ENCODE results near the gene SNW1. TPM values are rescaled to one million over a fixed set of nuclear protein-coding genes. Genes with fewer than 3 reads are reported as not detected.
A peak's percentile ranks its signal among the peaks of the same experiment; 100 is the strongest.

The SNW1 gene
- total RNA-seq, 2 donors from 2014 or later = 45.6 to 46.3 TPM

DNA sequence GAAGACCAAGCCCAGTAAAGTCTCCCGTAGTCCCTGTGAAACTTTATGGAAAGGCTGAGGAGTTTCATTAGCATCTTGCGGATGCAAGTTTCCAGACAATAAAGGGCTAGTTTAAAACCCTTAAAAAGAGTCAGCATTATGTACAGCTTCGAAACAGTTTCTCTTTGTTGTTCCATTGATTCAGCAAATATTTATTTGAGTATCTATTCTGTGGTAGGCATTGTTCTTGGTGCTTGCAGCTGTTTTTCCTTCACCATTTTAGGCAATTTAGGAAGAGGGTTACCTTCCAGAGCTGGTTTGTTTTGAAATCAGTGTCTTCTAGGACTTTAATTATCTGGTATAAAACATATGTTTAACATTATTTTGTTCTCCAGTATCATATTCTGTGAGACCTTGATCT, 51.5 kb downstream of the SNW1 start:
- whole genome bisulfite sequencing = 69% methylated on average over 3 of the region's 3 CpGs
- Histone ChIP-seq H3K36me3 (peaks cover 0 to under 1% of the 10 kb centered on the region in 2 donors), H3K4me3 (peak overlapping the region in 1 of 2 donors; percentile 96)

DNA sequence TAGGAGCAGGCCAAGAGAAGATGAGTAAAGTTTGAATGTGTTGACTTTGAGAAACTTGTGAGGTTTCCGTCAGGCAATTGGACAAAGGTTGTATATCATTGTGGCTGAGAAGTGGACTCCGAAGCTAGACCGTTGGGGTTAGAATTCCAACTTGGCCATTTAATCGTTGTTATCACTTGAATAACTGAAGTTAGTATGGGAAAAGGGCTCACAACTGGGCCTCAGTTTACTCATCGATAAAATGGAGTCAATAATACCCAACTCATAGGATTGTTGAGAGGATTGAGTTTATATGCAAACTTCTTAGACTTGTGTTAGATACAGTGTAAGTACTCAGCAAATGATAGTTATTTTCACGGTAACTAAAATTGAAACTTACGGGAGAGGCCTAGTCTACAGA, 52.2 kb downstream of the SNW1 start:
- Histone ChIP-seq H3K36me3 (peaks cover 0 to 6% of the 10 kb centered on the region in 2 donors), H3K4me3 (peak overlapping the region; percentile 74 to 96), H3K4me1 (replicated peaks) (no peaks in the 10 kb centered on the region), H3K9me3 (no peaks in the 10 kb centered on the region), H3K27ac (peak overlapping the region in 1 of 2 donors; percentile 74), H3K27me3 (replicated peaks; ENCODE audit: insufficient read depth) (no peaks in the 10 kb centered on the region)
- intact Hi-C loops (cut with DNase I) = loop anchor here (2.0 to 10.0 kb wide), 3 partner anchors 52 to 394 kb away; partner anchors contain the start of genes AHSA1, SNW1 and VIPAS39
- DNase-seq (ENCODE audit: low spot score) = no peak
- TF ChIP-seq POLR2A (IDR thresholded peaks at IDR 0.05) (no peak), POLR2AphosphoS5 (IDR thresholded peaks at IDR 0.05) (no peak)
- TF ChIP-seq, protein P1, sequence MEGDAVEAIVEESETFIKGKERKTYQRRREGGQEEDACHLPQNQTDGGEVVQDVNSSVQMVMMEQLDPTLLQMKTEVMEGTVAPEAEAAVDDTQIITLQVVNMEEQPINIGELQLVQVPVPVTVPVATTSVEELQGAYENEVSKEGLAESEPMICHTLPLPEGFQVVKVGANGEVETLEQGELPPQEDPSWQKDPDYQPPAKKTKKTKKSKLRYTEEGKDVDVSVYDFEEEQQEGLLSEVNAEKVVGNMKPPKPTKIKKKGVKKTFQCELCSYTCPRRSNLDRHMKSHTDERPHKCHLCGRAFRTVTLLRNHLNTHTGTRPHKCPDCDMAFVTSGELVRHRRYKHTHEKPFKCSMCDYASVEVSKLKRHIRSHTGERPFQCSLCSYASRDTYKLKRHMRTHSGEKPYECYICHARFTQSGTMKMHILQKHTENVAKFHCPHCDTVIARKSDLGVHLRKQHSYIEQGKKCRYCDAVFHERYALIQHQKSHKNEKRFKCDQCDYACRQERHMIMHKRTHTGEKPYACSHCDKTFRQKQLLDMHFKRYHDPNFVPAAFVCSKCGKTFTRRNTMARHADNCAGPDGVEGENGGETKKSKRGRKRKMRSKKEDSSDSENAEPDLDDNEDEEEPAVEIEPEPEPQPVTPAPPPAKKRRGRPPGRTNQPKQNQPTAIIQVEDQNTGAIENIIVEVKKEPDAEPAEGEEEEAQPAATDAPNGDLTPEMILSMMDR (IDR thresholded peaks at IDR 0.05) = no peak
- WGBS = 13% methylated on average over 7 of the region's 7 CpGs

More for the DNA sequence above, 51.5 kb downstream of the SNW1 start:
- intact Hi-C loops (cut with DNase I) = loop anchor here (2.0 to 10.0 kb wide), 3 partner anchors 51 to 395 kb away; partner anchors contain the start of genes AHSA1, SNW1 and VIPAS39
- Histone ChIP-seq H3K27ac (no peak overlapping the region), H3K4me1 (replicated peaks) (no peaks in the 10 kb centered on the region), H3K9me3 (no peaks in the 10 kb centered on the region), H3K27me3 (replicated peaks; ENCODE audit: insufficient read depth) (no peaks in the 10 kb centered on the region)
- no peak for DNase-seq (ENCODE audit: low spot score)
- TF ChIP-seq, protein P1 (IDR thresholded peaks at IDR 0.05) = no peak
- no peak for TF ChIP-seq POLR2AphosphoS5 (IDR thresholded peaks at IDR 0.05)
- TF ChIP-seq POLR2A (IDR thresholded peaks at IDR 0.05) = no peak

DNA sequence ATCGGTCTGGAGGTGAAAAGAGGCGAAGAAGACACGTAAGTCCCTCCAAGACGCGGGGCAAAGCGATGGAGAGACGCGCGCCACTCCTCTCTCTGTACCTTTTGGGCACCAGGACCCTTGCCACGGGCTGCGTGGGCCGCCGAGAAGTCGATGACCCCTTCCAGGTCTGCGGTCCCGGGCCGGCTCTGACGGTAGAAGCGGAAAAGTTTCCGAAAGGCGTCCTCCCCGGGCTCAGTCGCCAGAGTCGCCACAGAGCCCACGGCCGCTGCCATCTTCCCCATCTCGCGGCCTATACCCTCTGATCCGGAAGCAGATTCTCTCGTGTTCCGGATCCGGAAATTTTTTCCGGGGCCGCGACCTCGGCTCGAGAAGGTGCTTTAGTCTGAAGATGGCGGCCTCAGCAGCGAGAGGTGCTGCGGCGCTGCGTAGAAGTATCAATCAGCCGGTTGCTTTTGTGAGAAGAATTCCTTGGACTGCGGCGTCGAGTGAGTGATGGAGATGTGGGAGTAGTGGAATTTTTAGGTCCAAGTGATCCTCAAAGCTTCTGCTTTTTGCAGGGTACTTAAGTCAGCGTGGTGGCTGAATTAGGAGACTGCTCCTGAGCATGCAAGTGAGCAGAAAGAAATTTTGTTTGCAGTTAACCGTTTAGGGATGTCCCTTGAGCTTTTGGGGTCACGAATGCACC, 53.1 kb downstream of the SNW1 start, which contains the start of the genes ALKBH1 and SLIRP:
ALKBH1 (minus strand) TSS at position 300 of the 685 bp plus-strand sequence; CDS start at position 281, 19 bp downstream.
SLIRP (plus strand) TSS at position 380 of the 685 bp plus-strand sequence; CDS start at position 389, 9 bp downstream.
- no peaks in the 10 kb centered on the region for H3K4me1 ChIP-seq (replicated peaks)
- peaks cover 0 to 6% of the 10 kb centered on the region in 2 donors for H3K36me3 ChIP-seq
- no peaks in the 10 kb centered on the region for H3K27me3 ChIP-seq (replicated peaks; ENCODE audit: insufficient read depth)
- peak within 1 kb of the TSS; percentile 67 to 74 for H3K27ac ChIP-seq
- under 1% methylated on average over 49 of the region's 49 CpGs for WGBS
- peak within 1 kb of the TSS; percentile 74 to 96 for H3K4me3 ChIP-seq
- intact Hi-C loops (cut with DNase I) = loop anchor here (2.0 to 10.0 kb wide), 3 partner anchors 53 to 393 kb away; partner anchors contain the start of genes AHSA1, SNW1 and VIPAS39
- DNase-seq (ENCODE audit: low spot score) = peak; percentile 79
- H3K9me3 ChIP-seq = no peaks in the 10 kb centered on the region
- TF ChIP-seq POLR2AphosphoS5 (IDR thresholded peaks at IDR 0.05) (peak; percentile 96), POLR2A (IDR thresholded peaks at IDR 0.05) (peak; percentile 26)
- TF ChIP-seq, protein P1 (IDR thresholded peaks at IDR 0.05) = no peak

DNA sequence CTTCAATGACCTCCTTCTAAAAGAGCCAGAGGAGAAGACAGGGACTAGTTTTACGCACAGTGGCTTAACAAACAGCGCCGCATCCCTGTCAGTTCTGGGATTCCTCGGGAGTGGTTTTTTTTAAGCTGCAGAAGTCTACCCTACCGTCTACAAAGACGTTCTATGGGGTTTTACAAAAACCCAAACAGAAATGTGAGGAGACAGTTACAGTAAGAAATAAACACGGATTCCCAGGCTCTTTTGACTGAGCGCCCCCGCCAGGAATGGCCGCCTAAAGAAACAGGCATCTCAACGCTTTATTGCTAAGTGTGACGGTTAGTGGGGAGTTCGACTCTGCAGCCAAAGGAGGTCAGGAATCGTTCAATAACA, 53.6 kb downstream of the SNW1 start:
- 1% methylated on average over 14 of the region's 14 CpGs for WGBS
- Histone ChIP-seq H3K36me3 (peaks cover 0 to 6% of the 10 kb centered on the region in 2 donors), H3K27me3 (replicated peaks; ENCODE audit: insufficient read depth) (no peaks in the 10 kb centered on the region), H3K9me3 (no peaks in the 10 kb centered on the region), H3K4me3 (peak overlapping the region; percentile 74 to 96), H3K27ac (peak overlapping the region; percentile 67 to 74), H3K4me1 (replicated peaks) (no peaks in the 10 kb centered on the region)
- intact Hi-C loops (cut with DNase I) = loop anchor here (10.0 kb wide), 2 partner anchors 253 to 393 kb away; partner anchors contain the start of genes AHSA1 and VIPAS39
- DNase-seq (ENCODE audit: low spot score) = peak; percentile 36
- TF ChIP-seq POLR2A (IDR thresholded peaks at IDR 0.05) (no peak), POLR2AphosphoS5 (IDR thresholded peaks at IDR 0.05) (no peak)
- TF ChIP-seq, protein P1 (IDR thresholded peaks at IDR 0.05) = peak in 3 of 4 experiments; percentile 25 to 36 (median 29)
